ENCODE data around the gene COBL.

COBL gene

GRCh38 chr7:51316666-51317581 is at the start of gene COBL:
COBL (minus strand) TSS chr7:51316809; CDS start chr7:51316633, 176 bp downstream.
- no peak for DNase-seq (ENCODE audit: low spot score)

GRCh38 chr7:51366172-51366728 is 49.6 kb upstream of the COBL start:
- DNase-seq (ENCODE audit: low spot score), result no peak

- DNase-seq (ENCODE audit: low spot score), result no peak
Measured at GRCh38 chr7:51357821-51358220, 41.2 kb upstream of the COBL start.

GRCh38 chr7:51356849-51357516 is 40.4 kb upstream of the COBL start:
- DNase-seq (ENCODE audit: low spot score), result no peak

- DNase-seq (ENCODE audit: low spot score), result no peak
Measured at GRCh38 chr7:51354897-51355296, 38.3 kb upstream of the COBL start.

- DNase-seq (ENCODE audit: low spot score), result no peak
Measured at GRCh38 chr7:51354434-51354833, 37.8 kb upstream of the COBL start.

- DNase-seq (ENCODE audit: low spot score), result no peak
Measured at GRCh38 chr7:51352174-51353100, 35.8 kb upstream of the COBL start.

GRCh38 chr7:51351661-51352060 is 35.1 kb upstream of the COBL start:
- no peak for DNase-seq (ENCODE audit: low spot score)

- DNase-seq (ENCODE audit: low spot score), result no peak
Measured at GRCh38 chr7:51350546-51350896, 33.9 kb upstream of the COBL start.

GRCh38 chr7:51349820-51350545 is 33.4 kb upstream of the COBL start:
- no peak for DNase-seq (ENCODE audit: low spot score)

- DNase-seq (ENCODE audit: low spot score), result no peak
Measured at GRCh38 chr7:51346126-51346525, 29.5 kb upstream of the COBL start.

GRCh38 chr7:51344406-51345138 is 28.0 kb upstream of the COBL start:
- DNase-seq (ENCODE audit: low spot score), result no peak

GRCh38 chr7:51340936-51341335 is 24.3 kb upstream of the COBL start:
- no peak for DNase-seq (ENCODE audit: low spot score)

- no peak for DNase-seq (ENCODE audit: low spot score)
Measured at GRCh38 chr7:51340029-51340838, 23.6 kb upstream of the COBL start.

- no peak for DNase-seq (ENCODE audit: low spot score)
Measured at GRCh38 chr7:51335057-51335456, 18.4 kb upstream of the COBL start.

GRCh38 chr7:51329696-51330263 is 13.2 kb upstream of the COBL start:
- DNase-seq (ENCODE audit: low spot score), result no peak

- no peak for DNase-seq (ENCODE audit: low spot score)
Measured at GRCh38 chr7:51328351-51328801, 11.8 kb upstream of the COBL start.

GRCh38 chr7:51327287-51327717 is 10.7 kb upstream of the COBL start:
- DNase-seq (ENCODE audit: low spot score), result no peak

- no peak for DNase-seq (ENCODE audit: low spot score)
Measured at GRCh38 chr7:51326656-51327286, 10.2 kb upstream of the COBL start.

All from CD4-positive, alpha-beta T cell treated with Interleukin-2 at 100 ng/mL for 4 hours (primary cell).